ENCODE results near the gene ADAMTS9. TPM values are rescaled to one million over a fixed set of nuclear protein-coding genes. Genes with fewer than 3 reads are reported as not detected.

The ADAMTS9 gene
- 1.7 TPM for polyA plus RNA-seq (2013, experiment 1 of 2; ENCODE audit: insufficient read length)
- 2.5 TPM for polyA plus RNA-seq (2013, experiment 2 of 2; ENCODE audit: insufficient read length)

- peak; percentile 79 for DNase-seq
Observed at GRCh38 chr3:64687781-64688604, at the start of gene ADAMTS9. ADAMTS9 (minus strand) TSS chr3:64688000; CDS start chr3:64687657, 343 bp downstream.

DNA sequence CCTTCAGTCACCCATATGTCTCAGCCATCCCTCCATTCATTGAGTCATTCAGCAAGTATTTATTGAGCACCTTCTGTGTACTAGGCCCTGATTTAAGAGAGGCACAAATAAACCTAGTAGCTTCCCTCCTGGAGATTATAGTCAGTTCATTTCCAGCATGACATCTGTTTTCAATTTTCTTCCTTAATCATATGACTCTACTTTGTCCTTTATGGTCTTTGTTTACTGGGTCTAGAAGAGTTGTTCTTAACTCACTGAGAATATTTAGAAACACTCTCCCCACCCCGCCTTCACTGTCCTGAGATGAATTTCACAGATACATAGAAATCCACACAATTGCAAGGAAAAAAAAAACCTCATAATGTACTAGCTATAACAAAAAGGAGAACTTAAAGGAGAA, 44.8 kb upstream of the ADAMTS9 start:
- peak; percentile 5 for DNase-seq

GRCh38 chr3:64730681-64731080, 42.9 kb upstream of the ADAMTS9 start:
- DNase-seq: no peak

- no peak for DNase-seq
Observed at GRCh38 chr3:64728994-64729393, 41.2 kb upstream of the ADAMTS9 start.

DNA sequence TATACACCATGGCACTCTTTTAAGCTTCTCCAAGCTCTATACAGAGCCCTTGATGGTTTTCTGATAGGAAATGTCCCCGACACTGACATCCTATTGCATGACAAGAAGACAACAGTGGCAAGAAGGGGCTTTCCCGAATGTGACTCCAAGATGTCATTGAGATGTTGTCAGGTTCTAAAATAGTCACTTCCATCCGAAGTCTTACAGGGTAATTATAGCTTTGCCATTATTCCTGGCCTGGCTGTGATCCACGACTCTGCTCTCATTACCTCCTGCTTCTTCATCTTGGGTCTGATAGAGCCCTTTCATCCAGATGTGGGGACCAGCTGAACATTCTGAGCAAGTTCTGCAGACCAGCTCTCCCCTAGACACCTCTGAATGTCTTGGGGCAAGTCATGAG, 40.6 kb upstream of the ADAMTS9 start:
- DNase-seq: no peak

GRCh38 chr3:64726414-64727090, 38.8 kb upstream of the ADAMTS9 start:
- no peak for DNase-seq

DNA sequence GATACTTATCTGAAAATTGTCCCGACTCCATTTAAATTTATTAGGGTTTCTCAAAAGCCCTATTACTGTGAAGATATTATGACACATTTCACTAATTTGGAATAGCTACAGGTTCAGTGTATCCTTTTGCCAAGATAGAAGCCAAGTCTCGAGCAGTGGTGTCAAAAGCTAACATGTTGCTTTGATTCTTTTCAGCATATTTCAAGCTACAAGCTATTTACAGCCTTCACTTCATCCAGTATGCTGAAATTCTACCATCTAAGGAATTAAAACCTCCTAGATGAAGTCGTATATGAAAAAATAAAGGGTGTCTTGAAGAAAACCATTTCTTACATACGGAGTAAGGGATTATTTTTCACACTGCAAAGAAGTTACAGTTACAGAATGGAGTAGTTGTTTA, 31.2 kb upstream of the ADAMTS9 start:
- no peak for DNase-seq

DNA sequence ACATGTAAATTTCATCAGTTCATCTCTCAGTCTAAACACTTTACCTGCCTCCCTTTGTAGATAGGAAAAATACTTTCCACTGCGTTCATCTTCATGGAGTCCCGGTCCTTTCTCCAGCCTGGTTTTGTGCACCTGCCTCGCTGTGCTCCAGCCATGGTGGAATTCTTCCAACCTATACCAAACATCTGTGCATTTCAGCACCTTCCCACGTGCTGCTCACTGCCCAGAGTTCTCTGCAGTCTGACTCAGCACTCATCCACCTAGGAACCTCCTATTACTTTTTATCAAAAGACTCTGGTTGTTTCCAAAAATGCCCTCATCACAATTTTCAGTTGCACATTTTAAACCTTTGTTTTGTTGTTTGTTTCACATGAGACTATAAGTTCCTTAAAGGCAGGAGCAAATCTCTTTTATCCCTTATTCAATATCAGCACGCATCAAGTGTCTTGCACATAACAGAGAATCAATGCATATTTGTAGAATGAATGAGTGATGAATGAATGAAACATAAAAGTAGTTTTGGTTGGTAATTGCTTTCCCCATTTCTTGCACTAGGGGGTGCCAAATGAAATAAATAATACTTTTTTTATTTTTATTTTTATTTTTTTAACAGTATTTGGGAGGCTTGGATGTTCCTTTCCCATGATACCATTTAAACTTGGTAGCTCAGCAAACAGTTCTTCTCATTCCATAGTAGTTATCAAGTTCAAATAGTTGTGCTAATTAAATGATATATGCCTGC, 30.2 kb upstream of the ADAMTS9 start:
- peak; percentile 4 for DNase-seq

DNA sequence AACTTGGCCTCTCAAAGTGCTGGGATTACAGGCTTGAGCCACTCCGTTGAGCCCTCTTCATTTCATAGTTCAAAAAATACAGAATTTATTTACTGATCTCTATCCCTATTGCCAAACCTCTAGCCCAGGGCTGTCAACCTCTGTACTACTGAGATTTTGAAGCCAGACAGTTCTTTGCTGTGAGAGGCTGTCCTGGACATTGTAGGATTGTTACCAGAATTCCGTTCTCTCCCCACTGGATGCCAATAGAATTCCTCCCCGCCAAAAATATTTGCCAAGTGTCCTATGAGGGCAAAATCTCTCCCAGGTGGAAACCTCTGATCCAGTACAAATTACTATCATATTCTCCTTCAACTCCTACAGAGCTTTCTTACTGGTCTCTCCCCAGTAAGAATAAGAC, 29.6 kb upstream of the ADAMTS9 start:
- no peak for DNase-seq

DNA sequence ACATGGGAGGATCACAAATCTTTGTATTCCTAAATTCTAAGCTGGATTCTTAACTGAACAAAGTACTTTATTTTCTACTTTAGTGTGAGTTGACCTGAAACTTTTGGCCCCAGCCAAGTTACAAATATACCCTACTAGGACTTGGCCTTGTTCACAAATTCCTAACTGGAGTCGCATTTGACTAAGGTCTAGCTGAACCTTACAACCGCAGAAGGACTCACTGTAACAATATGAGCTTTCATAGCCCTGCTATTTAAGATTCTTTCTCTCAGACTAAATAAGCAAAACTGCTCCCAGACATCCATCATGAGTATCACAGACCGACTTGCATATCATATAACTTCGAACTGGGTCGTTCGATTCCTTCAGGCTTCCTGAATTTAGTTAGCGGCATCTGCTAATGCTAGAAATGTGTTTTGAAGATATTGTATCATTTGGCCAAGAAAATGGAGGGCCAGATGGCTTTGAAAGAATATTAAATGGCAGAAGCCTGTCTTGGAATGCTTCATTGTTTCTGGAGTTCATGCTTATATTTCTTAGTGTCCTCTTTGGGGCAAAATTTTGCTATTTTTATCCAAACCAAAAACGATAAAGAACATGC, 28.4 kb upstream of the ADAMTS9 start:
- no peak for DNase-seq

DNA sequence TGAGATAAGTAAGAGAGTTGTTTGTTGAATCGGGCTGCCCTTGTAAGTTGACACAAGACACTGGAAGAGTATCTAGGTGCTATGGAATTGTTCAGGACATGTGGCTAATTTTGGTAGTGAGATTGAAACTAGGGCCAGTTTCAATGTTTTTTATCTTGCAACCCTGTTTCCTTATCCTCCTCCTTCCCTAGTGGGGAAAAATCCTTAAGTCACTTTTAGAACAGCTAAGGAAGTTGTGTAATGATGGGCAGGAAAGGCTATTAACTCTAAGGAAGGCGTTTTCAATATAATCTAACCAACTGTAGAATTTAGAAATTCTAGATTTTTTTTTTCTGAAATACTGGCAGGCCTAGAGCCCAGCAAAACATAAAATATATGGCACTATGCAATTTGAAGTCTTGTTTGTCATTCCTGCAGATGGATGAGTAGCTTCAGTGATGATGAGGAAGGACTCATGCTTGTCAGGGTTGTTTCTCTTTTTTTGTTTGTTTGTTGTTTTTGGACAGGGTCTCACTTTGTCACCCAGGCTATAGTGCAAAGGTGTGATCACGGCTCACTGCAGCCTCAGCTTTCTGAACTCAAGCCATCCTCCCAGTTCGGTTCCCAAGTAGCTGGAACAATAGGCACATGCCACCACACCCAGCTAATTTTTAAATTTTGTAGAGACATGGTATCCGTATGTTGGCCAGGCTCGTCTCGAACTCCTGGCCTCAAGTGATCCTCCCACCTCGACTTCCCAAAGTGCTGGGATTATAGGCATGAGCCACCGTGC, 27.6 kb upstream of the ADAMTS9 start:
- no peak for DNase-seq

GRCh38 chr3:64708456-64708855, 20.7 kb upstream of the ADAMTS9 start:
- no peak for DNase-seq

- DNase-seq: no peak
Observed at GRCh38 chr3:64705946-64706345, 18.1 kb upstream of the ADAMTS9 start.

DNA sequence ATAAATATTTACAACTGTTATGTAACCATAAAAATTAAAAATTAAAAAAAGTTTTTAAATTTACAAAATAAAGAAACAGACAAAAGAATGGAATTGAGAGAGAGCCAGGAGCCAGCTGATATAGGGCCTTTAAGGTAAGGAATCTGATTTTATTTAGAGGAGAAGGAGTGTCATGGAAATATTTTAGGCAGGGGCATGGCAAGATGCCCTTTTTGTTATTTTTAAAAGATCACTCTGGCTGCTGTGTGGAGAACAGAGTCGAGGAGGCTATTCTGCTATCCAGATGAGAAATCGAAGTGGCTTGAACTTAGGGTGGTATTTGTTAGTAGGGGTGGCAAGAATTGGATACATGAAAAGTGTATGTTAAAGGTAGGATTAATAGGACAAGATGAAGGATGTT, 9.1 kb upstream of the ADAMTS9 start:
- DNase-seq: no peak

DNA sequence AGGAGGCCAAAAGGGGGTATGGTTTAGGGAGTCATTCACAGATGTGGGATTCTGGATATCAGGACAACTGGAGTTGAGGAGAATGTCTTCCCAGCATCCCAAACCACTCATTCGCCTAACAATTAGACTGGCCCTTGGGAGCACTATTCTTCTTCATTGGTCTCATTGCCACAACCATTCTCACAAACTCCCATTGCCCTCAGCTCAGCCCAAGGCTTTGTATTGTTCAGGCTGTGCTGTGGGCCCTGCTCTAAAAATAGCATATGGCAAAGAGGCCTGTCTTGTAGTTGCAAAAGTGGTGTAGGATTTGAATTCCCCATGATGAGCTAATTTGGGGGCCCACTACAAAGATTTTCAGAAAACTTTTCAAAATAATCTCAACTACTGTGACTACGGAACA, 6.3 kb upstream of the ADAMTS9 start:
- DNase-seq: no peak

GRCh38 chr3:64693031-64693430, 5.2 kb upstream of the ADAMTS9 start:
- DNase-seq: no peak

- DNase-seq: peak; percentile 24
Observed at GRCh38 chr3:64691051-64691450, 3.3 kb upstream of the ADAMTS9 start.

DNA sequence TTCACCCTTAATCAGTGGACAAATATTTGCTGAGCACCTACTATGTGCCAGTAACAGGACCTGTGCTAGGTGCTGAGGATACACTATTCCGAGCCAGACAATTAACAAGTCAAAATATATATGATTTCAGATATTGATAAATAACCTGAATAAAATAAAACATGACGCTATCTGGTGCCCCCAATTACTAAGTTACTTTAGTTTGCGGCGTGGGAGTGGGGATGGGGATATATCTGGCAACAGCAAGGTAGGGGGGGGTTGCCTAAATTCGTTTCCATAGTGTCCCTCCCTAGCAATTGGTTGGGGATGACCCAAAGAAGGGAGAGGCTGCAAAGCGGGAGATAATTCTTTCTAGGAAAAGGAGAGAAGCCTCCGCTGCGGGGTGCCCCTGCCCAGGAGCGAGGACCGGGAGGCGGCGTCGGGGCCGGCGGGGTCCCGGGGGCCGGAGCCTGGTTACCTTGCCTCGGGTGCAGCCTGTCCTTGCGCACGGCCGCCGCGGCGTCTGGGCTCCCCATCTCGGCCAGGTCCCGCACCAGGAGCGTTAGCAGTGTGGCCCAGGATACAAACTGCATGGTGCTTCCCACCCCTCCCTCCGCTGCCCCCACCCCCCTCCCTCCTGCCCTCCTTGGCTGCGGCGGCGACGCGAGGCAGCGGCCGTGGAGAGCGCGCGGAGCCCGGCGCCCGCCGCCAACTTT, 567 bp downstream of the ADAMTS9 start:
- no peak for DNase-seq

- peak; percentile 75 for DNase-seq
Observed at GRCh38 chr3:64686446-64686908, 1.3 kb downstream of the ADAMTS9 start.

GRCh38 chr3:64685800-64686445, 1.9 kb downstream of the ADAMTS9 start:
- DNase-seq: peak; percentile 93

Measured in fibroblast of skin of back (primary cell).